ENCODE results near the gene BMS1.
"Not testable (repeated sequence)": the region's sequence is repeated elsewhere in the genome, so short reads cannot be mapped to it uniquely, and the experiment has no call there.

BMS1 gene

GRCh38 chr10:42868530-42868929 is 85.9 kb downstream of the BMS1 start:
- H3K27me3 ChIP-seq (ENCODE audit: control insufficient read depth, insufficient read depth, low read length) = peaks cover 12% of the 10 kb centered on the region
- no peaks in the 10 kb centered on the region for H3K9me3 ChIP-seq (ENCODE audit: control insufficient read depth, insufficient read depth, low read length)
- no peak overlapping the region for H3K9ac ChIP-seq (ENCODE audit: low read depth, low read length)
- peaks cover 2% of the 10 kb centered on the region for H3K4me1 ChIP-seq (ENCODE audit: control insufficient read depth, insufficient read depth, low read length)
- H3K36me3 ChIP-seq (ENCODE audit: control insufficient read depth, insufficient read depth, low read length) = no peaks in the 10 kb centered on the region
- no peak overlapping the region for H3K4me3 ChIP-seq (ENCODE audit: low read depth, low read length)

DNA sequence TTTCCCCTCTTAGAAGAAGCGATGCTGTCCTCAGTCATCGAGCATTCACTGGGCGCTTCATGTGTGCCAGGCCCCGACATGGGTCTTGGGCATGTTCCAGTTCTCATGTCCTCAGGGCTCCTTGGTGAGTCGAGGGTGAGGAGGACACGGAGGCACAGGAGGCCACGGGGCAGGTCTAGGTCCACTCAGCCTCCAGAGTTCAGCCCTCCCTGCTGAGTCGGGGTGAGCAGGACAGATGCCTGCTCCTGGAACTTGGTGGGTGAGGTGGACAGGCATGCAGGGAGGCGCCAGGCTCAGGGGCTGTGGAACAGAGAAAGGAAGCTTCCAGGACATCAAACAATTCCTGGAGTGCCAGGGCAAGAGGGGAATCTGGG is 87.4 kb downstream of the BMS1 start:
- Histone ChIP-seq H3K36me3 (ENCODE audit: control insufficient read depth, insufficient read depth, low read length) (no peaks in the 10 kb centered on the region), H3K9me3 (ENCODE audit: control insufficient read depth, insufficient read depth, low read length) (no peaks in the 10 kb centered on the region), H3K4me1 (ENCODE audit: control insufficient read depth, insufficient read depth, low read length) (peaks cover 2% of the 10 kb centered on the region), H3K27me3 (ENCODE audit: control insufficient read depth, insufficient read depth, low read length) (peaks cover 10% of the 10 kb centered on the region), H3K4me3 (ENCODE audit: low read depth, low read length) (no peak overlapping the region), H3K9ac (ENCODE audit: low read depth, low read length) (no peak overlapping the region)

- H3K4me1 ChIP-seq (ENCODE audit: control insufficient read depth, insufficient read depth, low read length); H3K36me3 ChIP-seq (ENCODE audit: control insufficient read depth, insufficient read depth, low read length); H3K9ac ChIP-seq (ENCODE audit: low read depth, low read length); H3K9me3 ChIP-seq (ENCODE audit: control insufficient read depth, insufficient read depth, low read length); H3K4me3 ChIP-seq (ENCODE audit: low read depth, low read length); H3K27me3 ChIP-seq (ENCODE audit: control insufficient read depth, insufficient read depth, low read length): not testable (repeated sequence)
These were observed 88.6 kb downstream of the BMS1 start for GRCh38 chr10:42871138-42871641.

- no peaks in the 10 kb centered on the region for H3K36me3 ChIP-seq (ENCODE audit: control insufficient read depth, insufficient read depth, low read length)
- H3K9me3 ChIP-seq (ENCODE audit: control insufficient read depth, insufficient read depth, low read length) = no peaks in the 10 kb centered on the region
- no peak overlapping the region for H3K9ac ChIP-seq (ENCODE audit: low read depth, low read length)
- no peaks in the 10 kb centered on the region for H3K27me3 ChIP-seq (ENCODE audit: control insufficient read depth, insufficient read depth, low read length)
- H3K4me1 ChIP-seq (ENCODE audit: control insufficient read depth, insufficient read depth, low read length) = peaks cover 2% of the 10 kb centered on the region
- no peak overlapping the region for H3K4me3 ChIP-seq (ENCODE audit: low read depth, low read length)
These were observed 89.2 kb downstream of the BMS1 start for GRCh38 chr10:42871823-42872222.

DNA sequence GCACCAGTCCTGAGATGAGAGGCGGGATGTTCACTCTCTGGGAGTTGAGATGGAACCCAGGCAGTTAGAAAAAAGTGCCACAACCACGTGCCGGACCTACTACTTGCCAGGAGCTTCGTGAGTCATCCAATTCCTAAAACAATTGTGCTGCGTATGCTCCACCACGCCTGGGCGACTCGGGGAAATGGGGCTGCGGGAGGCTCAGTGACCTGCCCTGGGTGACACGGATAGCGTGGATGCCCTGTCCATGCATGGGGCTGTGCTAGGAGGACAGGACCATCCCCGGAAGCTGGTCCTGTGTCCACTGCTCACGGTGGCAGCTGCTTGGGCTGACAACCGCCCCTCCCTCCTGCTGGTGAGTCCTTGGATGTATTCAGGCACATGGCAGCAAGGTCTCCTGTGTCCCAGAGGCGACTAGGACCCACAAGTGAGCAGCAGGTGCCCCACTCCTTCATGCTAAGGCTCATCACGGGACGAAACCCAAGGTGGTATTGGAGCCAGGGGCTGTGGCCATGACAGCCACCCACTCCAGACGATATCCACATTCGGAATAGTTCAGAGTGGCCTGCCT is 90.4 kb downstream of the BMS1 start:
- no peak overlapping the region for H3K9ac ChIP-seq (ENCODE audit: low read depth, low read length)
- no peaks in the 10 kb centered on the region for H3K9me3 ChIP-seq (ENCODE audit: control insufficient read depth, insufficient read depth, low read length)
- no peaks in the 10 kb centered on the region for H3K4me1 ChIP-seq (ENCODE audit: control insufficient read depth, insufficient read depth, low read length)

GRCh38 chr10:42874713-42875387 is 92.3 kb downstream of the BMS1 start:
- H3K27me3 ChIP-seq (ENCODE audit: control insufficient read depth, insufficient read depth, low read length) = no peaks in the 10 kb centered on the region
- no peaks in the 10 kb centered on the region for H3K9me3 ChIP-seq (ENCODE audit: control insufficient read depth, insufficient read depth, low read length)
- no peaks in the 10 kb centered on the region for H3K36me3 ChIP-seq (ENCODE audit: control insufficient read depth, insufficient read depth, low read length)
- no peaks in the 10 kb centered on the region for H3K4me1 ChIP-seq (ENCODE audit: control insufficient read depth, insufficient read depth, low read length)
- no peak overlapping the region for H3K4me3 ChIP-seq (ENCODE audit: low read depth, low read length)
- H3K9ac ChIP-seq (ENCODE audit: low read depth, low read length) = no peak overlapping the region

More for the DNA sequence above, 90.4 kb downstream of the BMS1 start:
- Histone ChIP-seq H3K27me3 (ENCODE audit: control insufficient read depth, insufficient read depth, low read length) (no peaks in the 10 kb centered on the region), H3K36me3 (ENCODE audit: control insufficient read depth, insufficient read depth, low read length) (no peaks in the 10 kb centered on the region), H3K4me3 (ENCODE audit: low read depth, low read length) (no peak overlapping the region)

GRCh38 chr10:42875388-42875755 is 92.8 kb downstream of the BMS1 start:
- Histone ChIP-seq H3K36me3 (ENCODE audit: control insufficient read depth, insufficient read depth, low read length) (no peaks in the 10 kb centered on the region), H3K9me3 (ENCODE audit: control insufficient read depth, insufficient read depth, low read length) (no peaks in the 10 kb centered on the region), H3K4me3 (ENCODE audit: low read depth, low read length) (no peak overlapping the region), H3K27me3 (ENCODE audit: control insufficient read depth, insufficient read depth, low read length) (no peaks in the 10 kb centered on the region), H3K9ac (ENCODE audit: low read depth, low read length) (no peak overlapping the region), H3K4me1 (ENCODE audit: control insufficient read depth, insufficient read depth, low read length) (no peaks in the 10 kb centered on the region)

GRCh38 chr10:42875798-42876341 is 93.3 kb downstream of the BMS1 start:
- H3K9me3 ChIP-seq (ENCODE audit: control insufficient read depth, insufficient read depth, low read length) = no peaks in the 10 kb centered on the region
- no peaks in the 10 kb centered on the region for H3K27me3 ChIP-seq (ENCODE audit: control insufficient read depth, insufficient read depth, low read length)
- H3K9ac ChIP-seq (ENCODE audit: low read depth, low read length) = no peak overlapping the region
- H3K36me3 ChIP-seq (ENCODE audit: control insufficient read depth, insufficient read depth, low read length) = no peaks in the 10 kb centered on the region
- H3K4me3 ChIP-seq (ENCODE audit: low read depth, low read length) = no peak overlapping the region
- H3K4me1 ChIP-seq (ENCODE audit: control insufficient read depth, insufficient read depth, low read length) = no peaks in the 10 kb centered on the region

- no peaks in the 10 kb centered on the region for H3K36me3 ChIP-seq (ENCODE audit: control insufficient read depth, insufficient read depth, low read length)
- no peaks in the 10 kb centered on the region for H3K9me3 ChIP-seq (ENCODE audit: control insufficient read depth, insufficient read depth, low read length)
- no peaks in the 10 kb centered on the region for H3K27me3 ChIP-seq (ENCODE audit: control insufficient read depth, insufficient read depth, low read length)
- H3K4me3 ChIP-seq (ENCODE audit: low read depth, low read length) = no peak overlapping the region
- no peaks in the 10 kb centered on the region for H3K4me1 ChIP-seq (ENCODE audit: control insufficient read depth, insufficient read depth, low read length)
- H3K9ac ChIP-seq (ENCODE audit: low read depth, low read length) = no peak overlapping the region
These were observed 93.9 kb downstream of the BMS1 start for GRCh38 chr10:42876476-42876875.

DNA sequence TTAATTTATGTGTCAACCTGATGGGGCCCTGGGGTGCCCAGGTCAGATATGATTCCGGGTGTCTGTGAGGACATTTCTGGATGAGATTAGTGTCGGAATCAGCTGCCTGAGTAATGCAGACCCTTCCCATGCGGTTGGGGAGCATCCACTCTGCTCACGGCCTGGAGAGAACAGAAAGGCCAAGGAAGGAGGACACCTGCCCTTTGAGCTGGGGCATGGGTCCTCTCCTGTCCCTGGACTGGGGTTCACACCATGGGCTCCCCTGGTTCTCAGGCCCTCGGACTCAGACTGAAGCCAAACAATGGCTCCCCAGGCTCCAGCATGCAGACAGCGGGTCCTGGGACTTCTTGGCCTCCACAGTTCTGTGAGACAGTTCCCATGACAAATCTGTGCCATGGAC is 94.3 kb downstream of the BMS1 start:
- Histone ChIP-seq H3K9ac (ENCODE audit: low read depth, low read length) (no peak overlapping the region), H3K27me3 (ENCODE audit: control insufficient read depth, insufficient read depth, low read length) (no peaks in the 10 kb centered on the region), H3K9me3 (ENCODE audit: control insufficient read depth, insufficient read depth, low read length) (no peaks in the 10 kb centered on the region), H3K4me1 (ENCODE audit: control insufficient read depth, insufficient read depth, low read length) (no peaks in the 10 kb centered on the region), H3K36me3 (ENCODE audit: control insufficient read depth, insufficient read depth, low read length) (no peaks in the 10 kb centered on the region), H3K4me3 (ENCODE audit: low read depth, low read length) (no peak overlapping the region)

GRCh38 chr10:42877496-42878030 is 95.0 kb downstream of the BMS1 start:
- no peak overlapping the region for H3K4me3 ChIP-seq (ENCODE audit: low read depth, low read length)
- H3K4me1 ChIP-seq (ENCODE audit: control insufficient read depth, insufficient read depth, low read length) = no peaks in the 10 kb centered on the region
- H3K36me3 ChIP-seq (ENCODE audit: control insufficient read depth, insufficient read depth, low read length) = no peaks in the 10 kb centered on the region

More at GRCh38 chr10:42877496-42878030, 95.0 kb downstream of the BMS1 start:
- H3K9ac ChIP-seq (ENCODE audit: low read depth, low read length) = no peak overlapping the region
- no peaks in the 10 kb centered on the region for H3K9me3 ChIP-seq (ENCODE audit: control insufficient read depth, insufficient read depth, low read length)
- H3K27me3 ChIP-seq (ENCODE audit: control insufficient read depth, insufficient read depth, low read length) = no peaks in the 10 kb centered on the region

All from iPS-15b (cell line).